ENCODE data around the gene FOXJ3. TPM values are rescaled to one million over a fixed set of nuclear protein-coding genes. Genes with fewer than 3 reads are reported as not detected.

Gene FOXJ3
- total and polyA plus RNA-seq, 2 of the 13 experiments (the other 11 are each of a cell fraction or from before 2014, with no cell fraction given) = 16.6 to 48.5 TPM

DNA sequence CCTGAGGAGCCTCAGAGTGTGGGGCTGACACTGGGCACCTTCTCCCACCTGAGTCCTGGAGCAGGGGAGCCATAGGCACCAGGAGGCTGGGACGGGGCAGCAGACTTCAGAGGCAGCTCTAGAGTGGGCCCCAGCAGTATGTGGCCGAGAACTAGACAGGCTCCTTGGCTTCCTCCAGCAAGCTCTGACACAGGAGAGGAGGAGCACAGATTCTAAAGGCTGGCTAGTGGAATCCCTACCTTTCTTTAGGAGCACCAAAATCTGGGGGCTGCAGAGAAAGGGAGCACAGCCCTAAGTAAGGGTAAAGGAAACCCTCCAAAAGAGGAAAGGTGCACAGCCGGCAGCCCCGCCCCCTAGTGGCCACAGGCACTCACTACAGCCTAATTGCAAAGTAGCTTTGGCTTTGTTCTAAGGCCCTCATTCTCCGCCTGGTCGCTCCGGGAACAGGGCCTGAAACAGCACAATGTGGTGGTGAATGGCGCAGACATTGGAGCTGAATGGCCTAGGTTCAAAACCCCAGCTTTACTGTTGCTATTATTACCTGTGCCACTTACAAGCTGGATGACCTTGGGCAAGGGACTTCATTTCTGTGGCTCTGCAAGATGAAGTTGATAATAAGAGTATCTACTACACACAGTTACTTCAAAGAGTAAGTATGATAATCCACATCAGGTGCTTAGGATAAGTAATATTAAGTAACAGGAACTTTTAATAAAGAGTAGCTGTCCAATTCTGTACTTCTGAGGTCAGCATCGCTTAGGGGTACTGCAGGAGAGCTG lies 161.7 kb downstream of the FOXJ3 start (continued):
- TF ChIP-seq HMGXB4 (CRISPR knock-in tag; IDR thresholded peaks at IDR 0.05; ENCODE audit: borderline replicate concordance in 1 of 2, low read depth in 1 of 2) = 0 out of 4 replicates have a peak, but pooled peaks of 1 of the 2 experiments have one; percentile 21
- no peak for TF ChIP-seq TFDP1 (CRISPR knock-in tag; IDR thresholded peaks at IDR 0.05; ENCODE audit: borderline replicate concordance)
- TF ChIP-seq HOXA5 (CRISPR knock-in tag; IDR thresholded peaks at IDR 0.05) = 0 out of 2 replicates have a peak, but pooled peaks have one; percentile 30
- TF ChIP-seq THAP7 (CRISPR knock-in tag; IDR thresholded peaks at IDR 0.05) = no peak
- TF ChIP-seq KLF11 (CRISPR knock-in tag; IDR thresholded peaks at IDR 0.05) = no peak
- no peak for TF ChIP-seq ZNF550 (CRISPR knock-in tag; IDR thresholded peaks at IDR 0.05; ENCODE audit: borderline replicate concordance)
- no peak for TF ChIP-seq ZNF549 (CRISPR knock-in tag; IDR thresholded peaks at IDR 0.05)
- peak; percentile 50 for TF ChIP-seq STAG1 (CRISPR knock-in tag; IDR thresholded peaks at IDR 0.05)
- TF ChIP-seq, protein P1, sequence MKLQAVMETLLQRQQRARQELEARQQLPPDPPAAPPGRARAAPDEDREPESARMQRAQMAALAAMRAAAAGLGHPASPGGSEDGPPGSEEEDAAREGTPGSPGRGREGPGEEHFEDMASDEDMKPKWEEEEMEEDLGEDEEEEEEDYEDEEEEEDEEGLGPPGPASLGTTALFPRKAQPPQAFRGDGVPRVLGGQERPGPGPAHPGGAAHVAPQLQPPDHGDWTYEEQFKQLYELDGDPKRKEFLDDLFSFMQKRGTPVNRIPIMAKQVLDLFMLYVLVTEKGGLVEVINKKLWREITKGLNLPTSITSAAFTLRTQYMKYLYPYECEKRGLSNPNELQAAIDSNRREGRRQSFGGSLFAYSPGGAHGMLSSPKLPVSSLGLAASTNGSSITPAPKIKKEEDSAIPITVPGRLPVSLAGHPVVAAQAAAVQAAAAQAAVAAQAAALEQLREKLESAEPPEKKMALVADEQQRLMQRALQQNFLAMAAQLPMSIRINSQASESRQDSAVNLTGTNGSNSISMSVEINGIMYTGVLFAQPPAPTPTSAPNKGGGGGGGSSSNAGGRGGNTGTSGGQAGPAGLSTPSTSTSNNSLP (IDR thresholded peaks at IDR 0.05; ENCODE audit: low read depth, low read length) = no peak
- TF ChIP-seq, protein P2, sequence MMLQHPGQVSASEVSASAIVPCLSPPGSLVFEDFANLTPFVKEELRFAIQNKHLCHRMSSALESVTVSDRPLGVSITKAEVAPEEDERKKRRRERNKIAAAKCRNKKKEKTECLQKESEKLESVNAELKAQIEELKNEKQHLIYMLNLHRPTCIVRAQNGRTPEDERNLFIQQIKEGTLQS (CRISPR knock-in tag; IDR thresholded peaks at IDR 0.05) = no peak
- TF ChIP-seq ZMYM2 (CRISPR knock-in tag; IDR thresholded peaks at IDR 0.05) = no peak
- no peak for TF ChIP-seq ZFYVE20 (CRISPR knock-in tag; IDR thresholded peaks at IDR 0.05; ENCODE audit: borderline replicate concordance, low read depth)
- TF ChIP-seq, protein P3, sequence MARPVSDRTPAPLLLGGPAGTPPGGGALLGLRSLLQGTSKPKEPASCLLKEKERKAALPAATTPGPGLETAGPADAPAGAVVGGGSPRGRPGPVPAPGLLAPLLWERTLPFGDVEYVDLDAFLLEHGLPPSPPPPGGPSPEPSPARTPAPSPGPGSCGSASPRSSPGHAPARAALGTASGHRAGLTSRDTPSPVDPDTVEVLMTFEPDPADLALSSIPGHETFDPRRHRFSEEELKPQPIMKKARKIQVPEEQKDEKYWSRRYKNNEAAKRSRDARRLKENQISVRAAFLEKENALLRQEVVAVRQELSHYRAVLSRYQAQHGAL (CRISPR knock-in tag; IDR thresholded peaks at IDR 0.05; ENCODE audit: not compliant biosample characterization) = no peak
- TF ChIP-seq SMYD3 (CRISPR knock-in tag; IDR thresholded peaks at IDR 0.05) = no peak
- TF ChIP-seq, protein P4, sequence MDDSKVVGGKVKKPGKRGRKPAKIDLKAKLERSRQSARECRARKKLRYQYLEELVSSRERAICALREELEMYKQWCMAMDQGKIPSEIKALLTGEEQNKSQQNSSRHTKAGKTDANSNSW (CRISPR knock-in tag; IDR thresholded peaks at IDR 0.05; ENCODE audit: borderline replicate concordance) = no peak
- TF ChIP-seq, protein P5, sequence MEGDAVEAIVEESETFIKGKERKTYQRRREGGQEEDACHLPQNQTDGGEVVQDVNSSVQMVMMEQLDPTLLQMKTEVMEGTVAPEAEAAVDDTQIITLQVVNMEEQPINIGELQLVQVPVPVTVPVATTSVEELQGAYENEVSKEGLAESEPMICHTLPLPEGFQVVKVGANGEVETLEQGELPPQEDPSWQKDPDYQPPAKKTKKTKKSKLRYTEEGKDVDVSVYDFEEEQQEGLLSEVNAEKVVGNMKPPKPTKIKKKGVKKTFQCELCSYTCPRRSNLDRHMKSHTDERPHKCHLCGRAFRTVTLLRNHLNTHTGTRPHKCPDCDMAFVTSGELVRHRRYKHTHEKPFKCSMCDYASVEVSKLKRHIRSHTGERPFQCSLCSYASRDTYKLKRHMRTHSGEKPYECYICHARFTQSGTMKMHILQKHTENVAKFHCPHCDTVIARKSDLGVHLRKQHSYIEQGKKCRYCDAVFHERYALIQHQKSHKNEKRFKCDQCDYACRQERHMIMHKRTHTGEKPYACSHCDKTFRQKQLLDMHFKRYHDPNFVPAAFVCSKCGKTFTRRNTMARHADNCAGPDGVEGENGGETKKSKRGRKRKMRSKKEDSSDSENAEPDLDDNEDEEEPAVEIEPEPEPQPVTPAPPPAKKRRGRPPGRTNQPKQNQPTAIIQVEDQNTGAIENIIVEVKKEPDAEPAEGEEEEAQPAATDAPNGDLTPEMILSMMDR (CRISPR knock-in tag; IDR thresholded peaks at IDR 0.05) = peak; percentile 86
- peak; percentile 88 for TF ChIP-seq XRCC5 (optimal IDR thresholded peaks at IDR 0.05; ENCODE audit: low read length)
- no peak for TF ChIP-seq SP4 (CRISPR knock-in tag; IDR thresholded peaks at IDR 0.05)
